ENCODE measurements around the gene FAM151A. TPM values are rescaled to one million over a fixed set of nuclear protein-coding genes. Genes with fewer than 3 reads are reported as not detected.

FAM151A gene
- total RNA-seq, 4 donors from 2014 or later = 0.19 to 0.72 TPM; not detected in 2

GRCh38 chr1:54664364-54664763, 41.0 kb upstream of the FAM151A start:
- no peak for DNase-seq (ENCODE audit: low spot score)
- no peak for TF ChIP-seq CTCF (IDR thresholded peaks at IDR 0.05)
- ATAC-seq (ENCODE audit: low FRiP score) = no peak

DNA sequence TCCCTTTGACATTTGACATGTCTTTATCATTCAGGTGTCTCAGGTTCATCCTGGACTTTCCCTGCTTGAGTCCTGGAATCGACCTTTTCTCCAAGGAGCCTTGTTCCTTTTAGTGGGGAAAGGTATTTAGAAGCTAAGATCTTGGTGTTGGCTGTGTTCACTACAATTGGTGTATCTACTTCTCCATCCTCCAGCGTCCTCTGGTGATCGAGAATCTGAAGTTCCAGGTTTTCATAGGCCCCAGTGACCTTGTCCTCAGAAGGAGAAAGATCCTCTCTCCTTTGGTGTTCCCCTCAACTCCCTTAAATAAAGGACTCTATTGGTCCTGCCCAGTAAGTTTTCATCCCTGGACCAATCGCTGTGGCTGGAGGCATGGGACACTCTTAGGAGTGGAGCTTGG, 40.4 kb upstream of the FAM151A start:
- no peak for ATAC-seq (ENCODE audit: low FRiP score)
- TF ChIP-seq CTCF (IDR thresholded peaks at IDR 0.05) = no peak
- DNase-seq (ENCODE audit: low spot score) = no peak

GRCh38 chr1:54658164-54658913, 35.0 kb upstream of the FAM151A start:
- no peak for DNase-seq (ENCODE audit: low spot score)
- TF ChIP-seq CTCF (IDR thresholded peaks at IDR 0.05) = no peak
- no peak for ATAC-seq (ENCODE audit: low FRiP score)

DNA sequence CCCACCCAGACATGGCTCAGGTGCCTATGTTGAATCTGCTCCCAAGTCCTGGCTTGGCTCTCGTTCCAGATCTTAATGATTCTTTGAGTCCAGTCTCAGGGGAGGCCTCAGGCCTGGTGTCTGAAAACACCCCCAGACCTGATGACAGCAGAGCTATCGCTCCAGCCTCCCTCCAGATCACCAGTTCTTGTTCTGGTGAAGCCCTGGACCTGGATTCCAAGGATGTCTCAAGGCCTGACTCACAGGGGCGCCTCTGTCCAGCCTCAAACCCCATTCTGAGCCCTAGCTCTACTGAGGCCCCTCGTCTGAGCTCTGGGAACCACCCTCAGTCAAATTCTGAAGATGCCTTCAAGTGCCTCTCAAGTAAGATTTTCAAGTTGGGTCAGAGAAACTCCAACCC, 29.7 kb upstream of the FAM151A start:
- ATAC-seq (ENCODE audit: low FRiP score) (no peak), DNase-seq (ENCODE audit: low spot score) (no peak)
- no peak for TF ChIP-seq CTCF (IDR thresholded peaks at IDR 0.05)

- no peak for TF ChIP-seq CTCF (IDR thresholded peaks at IDR 0.05)
- DNase-seq (ENCODE audit: low spot score) (no peak), ATAC-seq (ENCODE audit: low FRiP score) (no peak)
Measured at GRCh38 chr1:54652168-54652567, 28.8 kb upstream of the FAM151A start.

DNA sequence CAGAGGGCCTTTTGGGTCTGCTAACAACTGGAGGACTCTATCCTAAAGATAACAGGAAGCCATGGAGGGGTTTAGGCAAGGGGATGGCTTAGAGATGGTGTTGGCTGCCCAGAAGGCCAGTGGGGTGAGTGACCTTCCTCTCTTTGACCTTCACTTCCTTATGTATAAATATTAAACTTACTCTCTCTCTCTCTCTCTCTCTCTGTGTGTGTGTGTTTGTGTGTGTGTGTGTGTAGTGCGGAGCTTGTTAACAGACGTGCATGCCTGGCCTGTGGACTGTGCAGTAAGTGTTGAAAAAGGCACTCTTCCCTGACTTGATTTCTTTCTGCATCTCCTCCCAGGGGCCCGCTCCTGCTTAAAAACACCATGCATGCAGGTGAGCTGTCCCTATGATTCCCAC, 28.3 kb upstream of the FAM151A start:
- no peak for TF ChIP-seq CTCF (IDR thresholded peaks at IDR 0.05)
- ATAC-seq (ENCODE audit: low FRiP score) (no peak), DNase-seq (ENCODE audit: low spot score) (no peak)

DNA sequence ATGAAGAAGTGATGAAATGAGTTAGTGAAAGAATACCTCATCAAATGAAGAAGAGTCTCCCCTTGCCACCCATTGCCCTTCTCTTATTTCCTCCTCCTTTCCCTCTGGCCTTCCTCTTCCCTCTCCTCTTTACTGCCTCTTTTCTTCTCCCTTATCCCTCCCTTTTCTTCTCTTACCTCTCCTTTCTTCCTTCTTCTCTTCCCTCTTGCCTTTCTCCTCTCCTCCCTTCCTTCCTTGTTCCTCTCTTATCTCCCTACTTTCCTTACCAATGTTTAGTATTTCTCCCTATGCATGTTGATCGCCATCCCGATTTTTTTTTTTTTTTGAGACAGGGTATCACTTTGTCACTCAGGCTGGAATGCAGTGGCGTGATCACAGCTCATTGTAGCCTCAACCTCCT, 27.1 kb upstream of the FAM151A start:
- TF ChIP-seq CTCF (IDR thresholded peaks at IDR 0.05) = no peak
- DNase-seq (ENCODE audit: low spot score) (no peak), ATAC-seq (ENCODE audit: low FRiP score) (no peak)
